Keratinocyte (primary cell): Measurements from ENCODE around the gene SMO. TPM values are rescaled to one million over a fixed set of nuclear protein-coding genes. Genes with fewer than 3 reads are reported as not detected.

Experiments used
- DNase-seq: peaks from one replicate; pipeline ENCODE4 v3.0.0-alpha.2; 2011; ENCODE audit warnings: low read depth, missing footprints, low spot score
- FAIRE-seq: peaks from 2 replicates; lab custom pipeline; 2011; peaks lifted over from hg19 to GRCh38; lab: Jason Lieb, UNC
- H2AFZ ChIP-seq: 2 replicates; pipeline ENCODE4 v1.6.0; 2012; ENCODE audit warnings: low read length, control low read depth, inconsistent platforms; ENCODE audit not compliant: control insufficient read depth
- H3K27ac ChIP-seq: 2 replicates; pipeline ENCODE4 v1.5.1; 2011; ENCODE audit warnings: low read length; ENCODE audit not compliant: control insufficient read depth, insufficient read depth
- H3K27me3 ChIP-seq: 3 replicates; pipeline ENCODE4 v1.6.0; 2011; ENCODE audit warnings: low read length; ENCODE audit not compliant: control insufficient read depth, insufficient read depth; ENCODE audit errors: extremely low read depth
- H3K36me3 ChIP-seq, 2 experiments: 2 replicates in 1 of 2; 3 replicates in 1 of 2; pipeline ENCODE4 v1.5.1; 2011; ENCODE audit warnings: low read length in 2 of 2, mild to moderate bottlenecking in 1 of 2; ENCODE audit not compliant: control insufficient read depth in 2 of 2, insufficient read depth in 2 of 2; ENCODE audit errors: extremely low read depth in 1 of 2
- H3K4me1 ChIP-seq: 3 replicates; pipeline ENCODE4 v1.5.1; 2011; ENCODE audit warnings: low read length; ENCODE audit not compliant: control insufficient read depth, insufficient read depth; ENCODE audit errors: extremely low read depth
- H3K4me2 ChIP-seq: 3 replicates; pipeline ENCODE4 v1.6.0; 2011; ENCODE audit warnings: low read depth, low read length; ENCODE audit not compliant: control insufficient read depth, insufficient read depth; ENCODE audit errors: extremely low read depth
- H3K4me3 ChIP-seq, 3 experiments: fragments of 200-600 bp in 1 of 3; sonication (generic) in 1 of 3; 2 replicates in 2 of 3; 3 replicates in 1 of 3; pipeline ENCODE4 v1.5.1; 2011 to 2016; ENCODE audit warnings: low read length in 3 of 3, mild to moderate bottlenecking in 3 of 3, control low read depth in 2 of 3, inconsistent platforms in 1 of 3, low read depth in 1 of 3, mixed read lengths in 1 of 3, mixed run types in 1 of 3, moderate library complexity in 1 of 3; ENCODE audit not compliant: control insufficient read depth in 2 of 3, insufficient read depth in 2 of 3; ENCODE audit errors: extremely low read depth in 1 of 3
- H3K79me2 ChIP-seq: 2 replicates; pipeline ENCODE4 v1.6.0; 2012; ENCODE audit warnings: low read length; ENCODE audit not compliant: control insufficient read depth, insufficient read depth
- H3K9ac ChIP-seq: 3 replicates; pipeline ENCODE4 v1.6.0; 2011; ENCODE audit warnings: low read length; ENCODE audit not compliant: control insufficient read depth, insufficient read depth; ENCODE audit errors: extremely low read depth
- H3K9me1 ChIP-seq: 3 replicates; pipeline ENCODE4 v1.6.0; 2011; ENCODE audit warnings: low read length; ENCODE audit not compliant: control insufficient read depth, insufficient read depth; ENCODE audit errors: extremely low read depth
- H3K9me3 ChIP-seq: 2 replicates; pipeline ENCODE4 v1.5.1; 2012; ENCODE audit warnings: low read depth, low read length; ENCODE audit not compliant: control insufficient read depth
- H4K20me1 ChIP-seq: 3 replicates; pipeline ENCODE4 v1.6.0; 2011; ENCODE audit warnings: low read length; ENCODE audit not compliant: control insufficient read depth, insufficient read depth; ENCODE audit errors: extremely low read depth
- CTCF ChIP-seq, 3 experiments: IDR thresholded peaks in 1 of 3; conservative IDR thresholded peaks in 1 of 3; optimal IDR thresholded peaks in 1 of 3; 2 replicates in 2 of 3; 3 replicates in 1 of 3; pipeline versions ENCODE3 to v1.5.1; 2011; ENCODE audit warnings: low read length in 3 of 3, mild to moderate bottlenecking in 3 of 3, moderate library complexity in 2 of 3, control low read depth in 1 of 3, inconsistent platforms in 1 of 3; ENCODE audit not compliant: insufficient read depth in 2 of 3; ENCODE audit errors: extremely low read depth in 1 of 3
- EZH2 ChIP-seq: IDR thresholded peaks from one replicate; pipeline ENCODE4 v1.6.1; 2012; ENCODE audit warnings: inconsistent platforms, mild to moderate bottlenecking, low read length, moderate library complexity
- dilution Hi-C: fragments of 300-500 bp; cut with MboI; formaldehyde crosslinking; loops from one replicate; pipeline ENCODE4 v1.7.0; 2020; ENCODE audit warnings: low sequenced_read_pairs; ENCODE audit not compliant: extremely low pct_ligation_motif_present
- polyA plus RNA-seq, 5 experiments: library from polyadenylated mRNA; depleted of rRNA in 3 of 5; stranded (reverse) in 3 of 5; stranded (forward) in 1 of 5; unstranded in 1 of 5; fragments of >200 nt; gene quantifications; 1 replicate in 1 of 5; 2 replicates in 3 of 5; 3 replicates in 1 of 5; pipeline versions ENCODE4 v1.2.1 to v1.2.3, GENCODE V29; 2011 to 2012; ENCODE audit warnings: missing spikeins in 2 of 5, low read depth in 1 of 5, low replicate concordance in 1 of 5

SMO gene
- polyA plus RNA-seq, 1 donor (not counting 4 experiments of a cell fraction or from before 2014, with no cell fraction given), result 3.9 TPM

DNA sequence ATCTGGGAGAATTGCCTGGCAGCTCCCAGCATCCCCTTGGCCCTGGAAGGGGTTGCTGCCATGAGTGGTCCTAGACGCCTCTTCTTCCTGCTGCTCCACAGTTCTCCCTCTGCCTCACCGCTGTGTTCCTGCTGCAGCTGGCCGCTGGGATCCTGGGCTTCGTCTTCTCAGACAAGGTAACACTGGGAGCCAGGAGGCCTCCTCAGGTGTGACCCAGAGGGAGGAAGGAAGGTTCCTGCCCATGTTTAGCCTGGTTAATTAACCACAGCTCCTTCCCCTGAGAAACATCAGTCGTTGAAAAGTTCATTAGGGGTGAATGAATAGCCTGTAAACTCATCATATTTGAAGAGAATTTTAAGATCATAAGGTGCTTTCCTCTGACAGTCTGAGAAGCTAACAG is 25.7 kb upstream of the SMO start:
- Histone ChIP-seq H3K27me3 (peaks cover 7% of the 10 kb centered on the region), H3K79me2 (no peaks in the 10 kb centered on the region), H3K4me2 (no peak overlapping the region), H3K9me1 (no peaks in the 10 kb centered on the region), H4K20me1 (no peaks in the 10 kb centered on the region), H3K4me1 (no peaks in the 10 kb centered on the region), H3K27ac (no peak overlapping the region), H3K9me3 (no peaks in the 10 kb centered on the region), H2AFZ (no peak overlapping the region), H3K4me3 (no peak overlapping the region), H3K9ac (no peak overlapping the region), H3K36me3 (no peaks in the 10 kb centered on the region)
- TF ChIP-seq EZH2, result no peak
- dilution Hi-C loops, result no loop called here
- DNase-seq (no peak), FAIRE-seq (no peak)

GRCh38 chr7:129163875-129164544 is 24.4 kb upstream of the SMO start:
- Histone ChIP-seq H3K9me1 (no peaks in the 10 kb centered on the region), H3K4me1 (peaks cover 10% of the 10 kb centered on the region), H3K4me3 (no peak overlapping the region), H3K79me2 (no peaks in the 10 kb centered on the region), H3K9ac (no peak overlapping the region), H3K4me2 (no peak overlapping the region), H3K27me3 (peaks cover 7% of the 10 kb centered on the region), H3K36me3 (no peaks in the 10 kb centered on the region), H3K27ac (no peak overlapping the region), H2AFZ (no peak overlapping the region), H3K9me3 (no peaks in the 10 kb centered on the region), H4K20me1 (no peaks in the 10 kb centered on the region)
- no peak for TF ChIP-seq EZH2
- peak in 2 of 3 experiments; percentile 63 to 75 for TF ChIP-seq CTCF (optimal IDR thresholded peaks at IDR 0.05 in 1 of 3, IDR thresholded peaks at IDR 0.05 in 1 of 3, conservative IDR thresholded peaks at IDR 0.05 in 1 of 3; ENCODE audit: extremely low read depth in 1 of 3, insufficient read depth in 2 of 3, low read length in 3 of 3)
- DNase-seq, result no peak
- dilution Hi-C loops, result no loop called here
- no peak for FAIRE-seq

- no peak for TF ChIP-seq CTCF (optimal IDR thresholded peaks at IDR 0.05 in 1 of 3, IDR thresholded peaks at IDR 0.05 in 1 of 3, conservative IDR thresholded peaks at IDR 0.05 in 1 of 3; ENCODE audit: extremely low read depth in 1 of 3, insufficient read depth in 2 of 3, low read length in 3 of 3)
- TF ChIP-seq EZH2, result no peak
- H3K9me1 ChIP-seq, result no peaks in the 10 kb centered on the region
- no peak overlapping the region for H3K4me3 ChIP-seq
- FAIRE-seq (no peak), DNase-seq (no peak)
- H3K4me1 ChIP-seq, result peaks cover 11% of the 10 kb centered on the region
- H3K9ac ChIP-seq, result no peak overlapping the region
- no peak overlapping the region for H3K4me2 ChIP-seq
- no peaks in the 10 kb centered on the region for H4K20me1 ChIP-seq
- no peaks in the 10 kb centered on the region for H3K9me3 ChIP-seq
- H3K36me3 ChIP-seq, result no peaks in the 10 kb centered on the region
- H3K79me2 ChIP-seq, result no peaks in the 10 kb centered on the region
- H2AFZ ChIP-seq, result no peak overlapping the region
- dilution Hi-C loops, result no loop called here
- no peak overlapping the region for H3K27ac ChIP-seq
- peaks cover 7% of the 10 kb centered on the region for H3K27me3 ChIP-seq
These were observed 21.7 kb upstream of the SMO start for GRCh38 chr7:129166745-129167144.
